Measurements from ENCODE around the gene VAC14. TPM values are rescaled to one million over a fixed set of nuclear protein-coding genes. Genes with fewer than 3 reads are reported as not detected.

VAC14 gene
- total and polyA plus RNA-seq, 5 donors from 2014 or later: 27.0 to 38.8 (median 30.1) TPM

GRCh38 chr16:70642633-70643032 lies 158.3 kb downstream of the VAC14 start:
- no peaks in the 10 kb centered on the region for H3K36me3 ChIP-seq (ENCODE audit: control insufficient read depth, insufficient read depth, low read length)
- Mint-ChIP-seq H3K27ac (no peak overlapping the region), H3K27me3 (peaks cover 12% of the 10 kb centered on the region), H3K36me3 (no peaks in the 10 kb centered on the region), H3K4me1 (no peaks in the 10 kb centered on the region), H3K4me3 (no peak overlapping the region), H3K9me3 (no peaks in the 10 kb centered on the region)
- DNase-seq (no peak), ATAC-seq (ENCODE audit: low read depth in 2 of 2) (no peak)
- H3K9me3 ChIP-seq (ENCODE audit: control insufficient read depth in 2 of 2, low read length in 2 of 2): no peaks in the 10 kb centered on the region
- no peaks in the 10 kb centered on the region for H3K4me1 ChIP-seq (ENCODE audit: control insufficient read depth, insufficient read depth, low read length, poor library complexity, severe bottlenecking)
- no peak overlapping the region for H3K4me3 ChIP-seq (ENCODE audit: low read depth, low read length)
- H3K27ac ChIP-seq (ENCODE audit: insufficient read depth, low read length, poor library complexity, severe bottlenecking): no peak overlapping the region
- no peaks in the 10 kb centered on the region for H3K27me3 ChIP-seq (ENCODE audit: control insufficient read depth, insufficient read depth, low read length)

DNA sequence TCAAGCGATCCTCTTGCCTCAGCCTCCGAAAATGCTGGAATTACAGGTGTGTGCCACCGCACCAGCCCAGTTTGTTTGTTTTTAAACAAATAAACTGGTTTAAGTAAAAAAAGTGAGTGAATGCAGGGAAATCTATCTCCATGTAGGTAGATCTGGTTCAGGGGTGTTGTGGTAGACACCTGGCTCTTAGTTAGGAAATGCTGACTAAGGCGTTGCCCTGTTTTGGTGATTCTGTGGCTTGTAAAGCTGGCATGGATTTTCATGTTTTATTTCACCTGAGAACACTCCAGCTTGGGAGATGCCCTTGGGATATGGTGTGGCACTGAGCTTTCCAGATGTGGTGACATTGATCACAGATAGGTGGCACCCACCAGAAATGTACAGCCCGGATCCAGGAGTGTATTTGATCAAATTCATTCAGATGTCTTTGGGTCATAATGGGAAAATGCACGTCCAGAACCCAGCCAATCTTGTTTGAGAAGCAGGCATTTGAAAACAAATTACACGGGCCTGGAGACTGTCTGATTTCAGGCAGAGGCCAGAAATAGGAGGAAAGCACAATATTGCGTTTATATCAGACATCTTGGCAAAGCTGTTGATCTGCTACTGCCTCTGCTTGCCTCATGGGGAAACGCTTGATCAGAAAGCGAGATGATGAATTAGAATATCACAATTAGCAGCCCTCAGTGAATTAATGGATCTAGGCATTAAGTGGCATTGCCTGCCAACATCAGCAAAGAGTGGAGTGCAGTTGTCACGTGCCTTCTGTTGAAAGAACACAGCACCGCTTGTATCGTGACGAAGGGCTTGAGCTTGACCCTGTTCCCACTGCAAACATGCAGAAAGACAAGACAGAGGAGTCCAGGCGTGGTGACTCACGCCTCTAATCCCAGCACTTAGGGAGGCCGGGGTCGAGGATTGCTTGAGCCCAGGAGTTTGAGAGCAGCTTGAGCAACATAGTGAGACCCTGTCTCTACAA lies 161.9 kb downstream of the VAC14 start:
- Histone ChIP-seq H3K27me3 (ENCODE audit: control insufficient read depth, insufficient read depth, low read length) (no peaks in the 10 kb centered on the region), H3K4me1 (ENCODE audit: control insufficient read depth, insufficient read depth, low read length, poor library complexity, severe bottlenecking) (no peaks in the 10 kb centered on the region), H3K36me3 (ENCODE audit: control insufficient read depth, insufficient read depth, low read length) (no peaks in the 10 kb centered on the region), H3K27ac (ENCODE audit: insufficient read depth, low read length, poor library complexity, severe bottlenecking) (no peak overlapping the region), H3K9me3 (ENCODE audit: control insufficient read depth in 2 of 2, low read length in 2 of 2) (no peaks in the 10 kb centered on the region), H3K4me3 (ENCODE audit: low read depth, low read length) (no peak overlapping the region)
- Mint-ChIP-seq H3K27me3 (peaks cover 12% of the 10 kb centered on the region), H3K4me1 (no peaks in the 10 kb centered on the region), H3K36me3 (no peaks in the 10 kb centered on the region), H3K9me3 (no peaks in the 10 kb centered on the region), H3K27ac (no peak overlapping the region), H3K4me3 (no peak overlapping the region)
- no peak for ATAC-seq (ENCODE audit: low read depth in 2 of 2)
- DNase-seq: no peak

Other genes with a start within 250 kb of the VAC14 start
- not detected for gene IL34, start 154.6 kb downstream of the VAC14 start, total RNA-seq
- not detected for gene IL34, start 154.6 kb downstream of the VAC14 start, polyA plus RNA-seq
- 2.9 TPM for gene MTSS2, start 115.1 kb downstream of the VAC14 start, total RNA-seq
- not detected for gene MTSS2, start 115.1 kb downstream of the VAC14 start, polyA plus RNA-seq